ENCODE results near the gene KCNIP4. TPM values are rescaled to one million over a fixed set of nuclear protein-coding genes. Genes with fewer than 3 reads are reported as not detected.

The KCNIP4 gene
- total RNA-seq, 3 donors from 2014 or later (not counting 1 experiment from before 2014, with no cell fraction given), result not detected

DNA sequence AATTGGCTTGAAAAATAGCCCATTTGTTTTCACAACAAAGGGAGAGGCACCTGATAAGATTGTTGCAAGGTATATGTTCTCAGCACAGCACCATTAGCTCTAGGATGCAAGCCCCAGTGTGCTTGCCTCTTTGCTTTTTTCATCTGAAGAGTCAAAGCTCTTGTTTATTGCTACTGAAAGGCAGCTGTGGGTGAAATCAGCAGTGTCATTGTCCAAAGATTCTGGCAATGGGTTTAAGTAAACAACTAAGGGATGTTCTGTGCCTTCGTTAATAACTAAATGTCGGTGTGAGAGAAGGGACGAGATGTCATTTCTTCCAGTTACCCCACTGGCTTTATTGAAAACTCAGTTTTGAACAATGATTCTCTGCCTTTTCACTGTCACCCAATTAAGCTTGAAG lies 567.7 kb downstream of the KCNIP4 start:
- Mint-ChIP-seq H3K4me1 (no peaks in the 10 kb centered on the region), H3K4me3 (no peak overlapping the region), H3K27ac (no peak overlapping the region), H3K27me3 (ENCODE audit: low read depth in 2 of 2) (no peaks in the 10 kb centered on the region), H3K9me3 (peaks cover 12 to 18% of the 10 kb centered on the region in 2 donors), H3K36me3 (no peaks in the 10 kb centered on the region)
- H3K9me3 ChIP-seq (ENCODE audit: control insufficient read depth, insufficient read depth, low read length), result no peaks in the 10 kb centered on the region
- no peak overlapping the region for H3K4me3 ChIP-seq (ENCODE audit: low read length)
- ATAC-seq (no peak), DNase-seq (no peak)
- H3K27ac ChIP-seq (ENCODE audit: low read length), result no peak overlapping the region
- no peaks in the 10 kb centered on the region for H3K27me3 ChIP-seq (ENCODE audit: control insufficient read depth, insufficient read depth, low read length)
- no peaks in the 10 kb centered on the region for H3K36me3 ChIP-seq (ENCODE audit: control insufficient read depth, insufficient read depth, low read length)
- intact Hi-C loops (cut with micrococcal nuclease), result no loop called here
- H3K4me1 ChIP-seq (ENCODE audit: control insufficient read depth, insufficient read depth, low read length), result no peaks in the 10 kb centered on the region
- WGBS (ENCODE audit: insufficient coverage), result 95% methylated on average over 3 of the region's 3 CpGs
- TF ChIP-seq, protein P1, sequence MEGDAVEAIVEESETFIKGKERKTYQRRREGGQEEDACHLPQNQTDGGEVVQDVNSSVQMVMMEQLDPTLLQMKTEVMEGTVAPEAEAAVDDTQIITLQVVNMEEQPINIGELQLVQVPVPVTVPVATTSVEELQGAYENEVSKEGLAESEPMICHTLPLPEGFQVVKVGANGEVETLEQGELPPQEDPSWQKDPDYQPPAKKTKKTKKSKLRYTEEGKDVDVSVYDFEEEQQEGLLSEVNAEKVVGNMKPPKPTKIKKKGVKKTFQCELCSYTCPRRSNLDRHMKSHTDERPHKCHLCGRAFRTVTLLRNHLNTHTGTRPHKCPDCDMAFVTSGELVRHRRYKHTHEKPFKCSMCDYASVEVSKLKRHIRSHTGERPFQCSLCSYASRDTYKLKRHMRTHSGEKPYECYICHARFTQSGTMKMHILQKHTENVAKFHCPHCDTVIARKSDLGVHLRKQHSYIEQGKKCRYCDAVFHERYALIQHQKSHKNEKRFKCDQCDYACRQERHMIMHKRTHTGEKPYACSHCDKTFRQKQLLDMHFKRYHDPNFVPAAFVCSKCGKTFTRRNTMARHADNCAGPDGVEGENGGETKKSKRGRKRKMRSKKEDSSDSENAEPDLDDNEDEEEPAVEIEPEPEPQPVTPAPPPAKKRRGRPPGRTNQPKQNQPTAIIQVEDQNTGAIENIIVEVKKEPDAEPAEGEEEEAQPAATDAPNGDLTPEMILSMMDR (IDR thresholded peaks at IDR 0.05), result no peak

DNA sequence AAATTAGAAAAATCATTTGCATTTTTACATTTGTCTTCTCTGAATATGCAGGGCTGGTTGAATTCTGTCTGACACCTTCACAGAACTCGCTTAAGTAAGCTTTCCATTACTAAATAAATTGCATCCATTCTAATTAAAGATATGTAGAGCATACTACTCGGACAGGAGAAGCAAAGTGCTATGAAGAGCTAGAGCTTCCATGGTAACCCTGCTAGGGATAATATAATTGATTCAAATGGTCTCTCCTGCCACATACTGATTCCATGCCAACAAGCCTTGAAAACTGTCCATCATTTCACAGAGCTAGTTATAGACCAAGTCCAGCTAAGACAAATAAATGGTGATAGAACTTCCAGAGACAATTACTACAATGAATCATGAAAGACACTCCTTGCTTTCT lies 571.5 kb downstream of the KCNIP4 start:
- intact Hi-C loops (cut with micrococcal nuclease), result no loop called here
- no peak overlapping the region for H3K27ac ChIP-seq (ENCODE audit: low read length)
- ATAC-seq, result no peak
- peaks cover 2% of the 10 kb centered on the region for H3K9me3 ChIP-seq (ENCODE audit: control insufficient read depth, insufficient read depth, low read length)
- no CpG with 5 or more reads among the region's 2 CpGs for WGBS (ENCODE audit: insufficient coverage)
- H3K4me3 Mint-ChIP-seq, result no peak overlapping the region
- TF ChIP-seq, protein P1 (IDR thresholded peaks at IDR 0.05), result no peak
- H3K27me3 Mint-ChIP-seq (ENCODE audit: low read depth in 2 of 2), result no peaks in the 10 kb centered on the region
- H3K9me3 Mint-ChIP-seq, result peaks cover 14 to 17% of the 10 kb centered on the region in 2 donors
- no peaks in the 10 kb centered on the region for H3K36me3 Mint-ChIP-seq
- no peaks in the 10 kb centered on the region for H3K36me3 ChIP-seq (ENCODE audit: control insufficient read depth, insufficient read depth, low read length)
- no peak overlapping the region for H3K4me3 ChIP-seq (ENCODE audit: low read length)
- no peaks in the 10 kb centered on the region for H3K4me1 ChIP-seq (ENCODE audit: control insufficient read depth, insufficient read depth, low read length)
- H3K4me1 Mint-ChIP-seq, result no peaks in the 10 kb centered on the region
- H3K27ac Mint-ChIP-seq, result no peak overlapping the region
- no peak for DNase-seq
- no peaks in the 10 kb centered on the region for H3K27me3 ChIP-seq (ENCODE audit: control insufficient read depth, insufficient read depth, low read length)

DNA sequence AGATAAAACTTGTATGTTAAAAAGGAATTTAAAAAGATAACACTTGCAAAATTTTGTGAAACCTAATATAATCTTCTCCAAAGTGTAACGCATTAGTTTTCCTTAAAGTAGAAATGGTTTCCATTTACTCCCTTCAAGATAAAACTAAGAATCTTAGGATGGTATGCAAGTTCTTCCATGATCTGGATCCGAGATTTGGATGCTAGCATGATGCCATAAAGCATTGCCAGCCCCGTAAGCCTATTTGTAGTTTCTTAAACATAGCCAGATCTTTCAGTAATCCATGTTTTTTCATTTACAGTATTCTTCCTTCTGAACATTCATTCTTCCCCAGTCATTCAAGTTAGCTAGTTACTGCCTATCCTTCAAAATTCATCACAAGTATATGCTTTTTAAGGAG lies 572.4 kb downstream of the KCNIP4 start:
- H3K9me3 ChIP-seq (ENCODE audit: control insufficient read depth, insufficient read depth, low read length), result peaks cover 2% of the 10 kb centered on the region
- no peak overlapping the region for H3K4me3 ChIP-seq (ENCODE audit: low read length)
- Mint-ChIP-seq H3K4me1 (no peaks in the 10 kb centered on the region), H3K4me3 (no peak overlapping the region), H3K36me3 (no peaks in the 10 kb centered on the region), H3K9me3 (peaks cover 10 to 17% of the 10 kb centered on the region in 2 donors), H3K27ac (no peak overlapping the region), H3K27me3 (ENCODE audit: low read depth in 2 of 2) (no peaks in the 10 kb centered on the region)
- no peaks in the 10 kb centered on the region for H3K27me3 ChIP-seq (ENCODE audit: control insufficient read depth, insufficient read depth, low read length)
- TF ChIP-seq, protein P1 (IDR thresholded peaks at IDR 0.05), result no peak
- DNase-seq (no peak), ATAC-seq (no peak)
- no peaks in the 10 kb centered on the region for H3K36me3 ChIP-seq (ENCODE audit: control insufficient read depth, insufficient read depth, low read length)
- H3K27ac ChIP-seq (ENCODE audit: low read length), result no peak overlapping the region
- H3K4me1 ChIP-seq (ENCODE audit: control insufficient read depth, insufficient read depth, low read length), result no peaks in the 10 kb centered on the region
- 69% methylated on average over 2 of the region's 3 CpGs for WGBS (ENCODE audit: insufficient coverage)
- intact Hi-C loops (cut with micrococcal nuclease), result no loop called here

DNA sequence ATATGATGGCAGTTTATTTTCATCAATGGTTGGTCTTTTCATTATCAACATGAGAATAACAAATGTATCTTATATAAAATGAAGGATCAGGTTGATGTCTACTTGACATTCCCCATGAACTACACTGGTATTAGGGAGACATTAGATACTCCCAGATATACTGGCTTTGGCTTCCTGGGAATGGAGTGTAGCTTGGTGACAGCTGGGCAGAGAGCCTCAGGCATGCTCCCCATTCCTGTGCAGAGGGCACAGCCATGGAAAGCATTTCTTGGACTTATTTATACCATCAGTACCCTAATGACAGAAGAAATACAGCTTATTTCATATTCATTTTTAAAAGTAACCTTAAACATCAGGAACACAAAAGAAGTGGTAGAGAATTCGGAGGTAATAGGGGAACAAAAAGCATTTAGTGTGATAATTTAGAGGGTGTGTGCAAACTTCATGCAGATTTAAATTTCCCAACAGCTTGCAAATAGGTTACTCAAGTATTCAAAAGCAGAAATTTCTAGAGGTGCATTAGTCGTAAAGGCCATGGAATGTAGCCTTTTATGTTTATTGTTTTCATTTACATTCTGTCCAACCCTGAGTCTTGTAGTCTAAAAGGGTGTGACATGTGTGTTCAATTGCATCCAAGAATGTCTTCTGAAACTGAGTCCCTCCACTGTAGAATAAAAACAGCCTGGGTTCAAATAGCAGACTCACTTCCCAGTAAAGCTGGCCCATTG lies 573.8 kb downstream of the KCNIP4 start:
- TF ChIP-seq, protein P1 (IDR thresholded peaks at IDR 0.05), result no peak
- WGBS (ENCODE audit: insufficient coverage), result 89% methylated on average over 1 of the region's 2 CpGs
- no peak for ATAC-seq
- Mint-ChIP-seq H3K9me3 (peaks cover 10 to 23% of the 10 kb centered on the region in 2 donors), H3K36me3 (no peaks in the 10 kb centered on the region), H3K27ac (no peak overlapping the region), H3K4me3 (no peak overlapping the region), H3K4me1 (no peaks in the 10 kb centered on the region), H3K27me3 (ENCODE audit: low read depth in 2 of 2) (no peaks in the 10 kb centered on the region)
- intact Hi-C loops (cut with micrococcal nuclease), result no loop called here
- Histone ChIP-seq H3K4me3 (ENCODE audit: low read length) (no peak overlapping the region), H3K4me1 (ENCODE audit: control insufficient read depth, insufficient read depth, low read length) (no peaks in the 10 kb centered on the region), H3K27ac (ENCODE audit: low read length) (no peak overlapping the region), H3K27me3 (ENCODE audit: control insufficient read depth, insufficient read depth, low read length) (no peaks in the 10 kb centered on the region), H3K36me3 (ENCODE audit: control insufficient read depth, insufficient read depth, low read length) (no peaks in the 10 kb centered on the region), H3K9me3 (ENCODE audit: control insufficient read depth, insufficient read depth, low read length) (peaks cover 2% of the 10 kb centered on the region)
- no peak for DNase-seq
